Gastrocnemius medialis (tissue), 4 donors: ENCODE measurements around the gene LY86. TPM values are rescaled to one million over a fixed set of nuclear protein-coding genes. Genes with fewer than 3 reads are reported as not detected.

ENCODE experiments used
- ATAC-seq, 2 donors: fragments of 150-250 bp; one replicate each; pipeline ENCODE4 v1.9.1; 2016
- DNase-seq, 2 donors: peaks; one replicate each; pipeline ENCODE4 v3.0.0-alpha.2; 2019
- H3K27ac ChIP-seq, 4 donors: fragments of 200-600 bp; sonication (generic); 1 replicate in 1 of 4; 2 replicates in 3 of 4; pipeline ENCODE4 v1.5.1; 2016 to 2018; ENCODE audit warnings: mild to moderate bottlenecking in 2 of 4, moderate library complexity in 1 of 4
- H3K27me3 ChIP-seq, 3 donors: fragments of 200-600 bp; sonication (generic) in 2 of 3; 1 replicate in 1 of 3; 2 replicates in 2 of 3; pipeline versions ENCODE4 v1.5.1 to v1.6.0; 2016 to 2019; ENCODE audit warnings: mild to moderate bottlenecking in 1 of 3, moderate library complexity in 1 of 3
- H3K36me3 ChIP-seq, 2 donors: fragments of 200-600 bp; sonication (generic) in 1 of 2; one replicate each; pipeline ENCODE4 v1.5.1; 2017 to 2018
- H3K4me1 ChIP-seq, 2 donors: fragments of 200-600 bp; sonication (generic) in 1 of 2; one replicate each; pipeline ENCODE4 v1.5.1; 2016 to 2017; ENCODE audit warnings: mild to moderate bottlenecking in 2 of 2
- H3K4me3 ChIP-seq, 4 donors: fragments of 200-600 bp; sonication (generic) in 3 of 4; 1 replicate in 1 of 4; 2 replicates in 3 of 4; pipeline ENCODE4 v1.5.1; 2016 to 2019; ENCODE audit warnings: mild to moderate bottlenecking in 2 of 4
- H3K9me3 ChIP-seq, 3 donors: fragments of 200-600 bp; sonication (generic) in 2 of 3; 1 replicate in 1 of 3; 2 replicates in 2 of 3; pipeline ENCODE4 v1.5.1; 2016 to 2019
- POLR2A ChIP-seq, 2 donors: fragments of 450-650 bp; IDR thresholded peaks; one replicate each; pipeline ENCODE4 v1.6.1; 2017; ENCODE audit warnings: antibody characterized with exemption in 2 of 2, mild to moderate bottlenecking in 2 of 2, moderate library complexity in 2 of 2
- in situ Hi-C, 4 donors: fragments of 200-750 bp; cut with MboI; loops; one replicate each; pipeline versions ENCODE4 v1.15.0 to v1.8.0; 2017; ENCODE audit warnings: low sequenced_read_pairs in 4 of 4
- intact Hi-C: fragments of 100-400 bp; cut with DNase I; formaldehyde crosslinking; loops from one replicate; pipeline ENCODE4 v1.15.1; 2023; ENCODE audit warnings: low total_unique reads
- total RNA-seq, 4 donors: library from RNA; depleted of rRNA; stranded (reverse); fragments of >200 nt; gene quantifications; one replicate each; pipeline versions ENCODE4 v1.1.0 to v1.2.3, GENCODE V29; 2016
- TF ChIP-seq, protein P1 (sequence below), 5 experiments: fragments of 450-650 bp in 3 of 5; fragments of 200-600 bp in 2 of 5; sonication (generic) in 2 of 5; IDR thresholded peaks in 4 of 5; conservative IDR thresholded peaks in 1 of 5; 1 replicate in 4 of 5; 2 replicates in 1 of 5; pipeline ENCODE4 v1.5.1; 2016 to 2019; ENCODE audit warnings: antibody characterized with exemption in 5 of 5, mild to moderate bottlenecking in 3 of 5, moderate library complexity in 3 of 5

The LY86 gene
- total RNA-seq, 4 donors from 2014 or later: 0.49 to 1.3 TPM; not detected in 2

DNA sequence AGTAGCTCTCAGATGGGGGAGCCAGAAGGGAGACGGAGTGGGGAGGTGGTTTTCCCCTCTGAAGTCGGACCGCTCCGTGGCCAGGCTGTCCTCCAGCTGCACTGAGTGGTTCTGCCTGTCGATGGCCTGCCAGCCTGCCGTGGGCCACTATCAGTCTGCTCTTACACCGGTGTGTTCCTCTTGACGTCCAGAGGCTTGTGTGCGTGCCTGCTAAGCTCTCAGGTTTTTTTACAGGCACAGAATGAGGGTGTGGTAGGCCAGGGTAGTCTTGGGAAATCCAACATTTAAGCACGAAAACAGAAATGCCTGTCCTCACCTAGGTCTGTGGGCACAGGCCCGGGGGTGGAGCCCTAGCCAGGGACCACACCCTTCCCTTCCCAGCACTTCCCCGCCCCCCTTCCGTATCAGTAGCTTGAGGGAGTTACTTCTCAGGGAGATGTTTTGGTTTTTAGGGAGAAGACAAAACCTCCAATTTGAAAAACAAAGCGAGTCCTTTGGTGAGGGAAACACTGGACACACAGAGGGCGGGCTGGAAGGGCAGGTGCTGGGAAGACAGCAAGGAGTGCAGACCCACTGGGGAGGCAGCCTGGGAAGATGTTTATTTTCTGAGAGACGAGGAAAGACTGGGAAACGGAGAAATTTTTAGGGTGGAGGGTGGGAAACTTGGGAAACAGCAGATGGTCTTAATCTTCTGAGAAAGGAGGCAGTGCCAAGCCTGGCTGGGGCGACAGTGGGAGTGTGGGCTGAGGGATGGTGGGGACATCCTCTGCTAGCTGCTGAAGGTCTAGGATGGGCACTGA lies 106.5 kb downstream of the LY86 start:
- no peak for TF ChIP-seq POLR2A (IDR thresholded peaks at IDR 0.05)
- TF ChIP-seq, protein P1, sequence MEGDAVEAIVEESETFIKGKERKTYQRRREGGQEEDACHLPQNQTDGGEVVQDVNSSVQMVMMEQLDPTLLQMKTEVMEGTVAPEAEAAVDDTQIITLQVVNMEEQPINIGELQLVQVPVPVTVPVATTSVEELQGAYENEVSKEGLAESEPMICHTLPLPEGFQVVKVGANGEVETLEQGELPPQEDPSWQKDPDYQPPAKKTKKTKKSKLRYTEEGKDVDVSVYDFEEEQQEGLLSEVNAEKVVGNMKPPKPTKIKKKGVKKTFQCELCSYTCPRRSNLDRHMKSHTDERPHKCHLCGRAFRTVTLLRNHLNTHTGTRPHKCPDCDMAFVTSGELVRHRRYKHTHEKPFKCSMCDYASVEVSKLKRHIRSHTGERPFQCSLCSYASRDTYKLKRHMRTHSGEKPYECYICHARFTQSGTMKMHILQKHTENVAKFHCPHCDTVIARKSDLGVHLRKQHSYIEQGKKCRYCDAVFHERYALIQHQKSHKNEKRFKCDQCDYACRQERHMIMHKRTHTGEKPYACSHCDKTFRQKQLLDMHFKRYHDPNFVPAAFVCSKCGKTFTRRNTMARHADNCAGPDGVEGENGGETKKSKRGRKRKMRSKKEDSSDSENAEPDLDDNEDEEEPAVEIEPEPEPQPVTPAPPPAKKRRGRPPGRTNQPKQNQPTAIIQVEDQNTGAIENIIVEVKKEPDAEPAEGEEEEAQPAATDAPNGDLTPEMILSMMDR (IDR thresholded peaks at IDR 0.05 in 4 of 5, conservative IDR thresholded peaks at IDR 0.05 in 1 of 5): no peak
- Histone ChIP-seq H3K27ac (peak overlapping the region; percentile 12 to 69 (median 54)), H3K4me1 (peaks cover 19 to 35% of the 10 kb centered on the region in 2 donors), H3K36me3 (no peaks in the 10 kb centered on the region), H3K9me3 (no peaks in the 10 kb centered on the region), H3K4me3 (no peak overlapping the region), H3K27me3 (no peaks in the 10 kb centered on the region)
- no peak for ATAC-seq
- in situ Hi-C loops: loop anchor here (25.0 kb wide), 2 partner anchors 542 to 917 kb away; no protein-coding TSS in a partner anchor
- intact Hi-C loops: no loop called here
- DNase-seq: no peak

GRCh38 chr6:6695625-6696276 lies 107.2 kb downstream of the LY86 start:
- Histone ChIP-seq H3K9me3 (no peaks in the 10 kb centered on the region), H3K27me3 (no peaks in the 10 kb centered on the region), H3K4me1 (peaks cover 21 to 32% of the 10 kb centered on the region in 2 donors), H3K4me3 (no peak overlapping the region), H3K36me3 (no peaks in the 10 kb centered on the region), H3K27ac (peak overlapping the region; percentile 12 to 69 (median 54))
- in situ Hi-C loops: loop anchor here (25.0 kb wide), 2 partner anchors 542 to 917 kb away; no protein-coding TSS in a partner anchor
- ATAC-seq (peak in 1 of 2 donors; percentile 25), DNase-seq (no peak)
- intact Hi-C loops: no loop called here
- TF ChIP-seq, protein P1 (IDR thresholded peaks at IDR 0.05 in 4 of 5, conservative IDR thresholded peaks at IDR 0.05 in 1 of 5): no peak
- TF ChIP-seq POLR2A (IDR thresholded peaks at IDR 0.05): no peak

GRCh38 chr6:6696867-6697531 lies 108.5 kb downstream of the LY86 start:
- ATAC-seq: no peak
- in situ Hi-C loops: loop anchor here (25.0 kb wide), 2 partner anchors 540 to 915 kb away; no protein-coding TSS in a partner anchor
- no peak overlapping the region for H3K4me3 ChIP-seq
- intact Hi-C loops: no loop called here
- H3K27me3 ChIP-seq: no peaks in the 10 kb centered on the region
- no peak for TF ChIP-seq POLR2A (IDR thresholded peaks at IDR 0.05)
- TF ChIP-seq, protein P1 (IDR thresholded peaks at IDR 0.05 in 4 of 5, conservative IDR thresholded peaks at IDR 0.05 in 1 of 5): peak; percentile 33 to 59 (median 51)
- H3K4me1 ChIP-seq: peaks cover 21 to 32% of the 10 kb centered on the region in 2 donors
- peak overlapping the region in 2 of 4 donors; percentile 55 to 69 for H3K27ac ChIP-seq
- no peak for DNase-seq
- no peaks in the 10 kb centered on the region for H3K36me3 ChIP-seq
- no peaks in the 10 kb centered on the region for H3K9me3 ChIP-seq

DNA sequence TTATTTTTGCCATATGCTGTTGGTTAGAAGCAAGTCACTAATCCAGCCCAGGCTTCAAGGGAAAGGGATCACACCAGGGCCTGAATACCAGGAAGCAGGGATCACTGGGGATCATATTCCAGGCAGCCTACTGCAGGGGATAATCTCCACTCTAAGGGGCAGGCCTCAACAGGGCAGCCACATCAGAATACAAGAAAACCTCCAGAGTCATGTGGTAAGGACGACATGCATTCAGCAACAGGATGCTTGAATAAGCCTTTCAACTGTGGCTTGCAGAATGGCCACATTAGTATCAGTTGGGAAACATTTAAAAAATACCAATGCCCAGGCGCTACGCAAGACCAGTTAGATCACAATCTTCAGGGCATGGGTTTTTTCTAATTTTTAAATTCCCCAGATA lies 109.1 kb downstream of the LY86 start:
- Histone ChIP-seq H3K27ac (no peak overlapping the region), H3K4me1 (peaks cover 21 to 32% of the 10 kb centered on the region in 2 donors), H3K9me3 (no peaks in the 10 kb centered on the region), H3K27me3 (no peaks in the 10 kb centered on the region), H3K36me3 (no peaks in the 10 kb centered on the region), H3K4me3 (no peak overlapping the region)
- in situ Hi-C loops (loop anchor here (25.0 kb wide), 2 partner anchors 540 to 915 kb away; no protein-coding TSS in a partner anchor), intact Hi-C loops (no loop called here)
- DNase-seq: no peak
- TF ChIP-seq POLR2A (IDR thresholded peaks at IDR 0.05): no peak
- TF ChIP-seq, protein P1 (IDR thresholded peaks at IDR 0.05 in 4 of 5, conservative IDR thresholded peaks at IDR 0.05 in 1 of 5): no peak
- no peak for ATAC-seq
